HG03060 (cell line): ENCODE results near the gene TCF7.
"Not testable (repeated sequence)": the region's sequence is repeated elsewhere in the genome, so short reads cannot be mapped to it uniquely, and the experiment has no call there.

Source experiments
- ATAC-seq: cut with Tn5 transposase; IDR thresholded peaks from one replicate; pipeline ENCODE4 v1.9.1; 2021; ENCODE audit warnings: low read depth, moderate number of reproducible peaks; ENCODE audit not compliant: unreplicated experiment

TCF7 gene

DNA sequence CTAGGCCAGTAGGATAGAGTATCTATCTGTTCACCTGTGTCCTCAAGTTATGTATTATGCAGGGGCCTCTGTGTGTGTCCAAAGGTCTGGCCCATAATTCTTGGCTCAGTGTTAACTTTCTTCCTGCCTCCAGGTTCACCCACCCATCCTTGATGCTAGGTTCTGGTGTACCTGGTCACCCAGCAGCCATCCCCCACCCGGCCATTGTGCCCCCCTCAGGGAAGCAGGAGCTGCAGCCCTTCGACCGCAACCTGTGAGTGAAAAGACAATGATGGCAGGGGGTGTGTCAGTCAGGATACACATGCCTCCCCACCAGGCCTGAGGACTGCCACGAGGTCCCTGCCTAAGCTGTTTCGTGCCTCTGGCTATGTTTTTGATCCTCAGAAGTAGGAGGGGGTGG is 27.6 kb downstream of the TCF7 start:
- ATAC-seq, result no peak

DNA sequence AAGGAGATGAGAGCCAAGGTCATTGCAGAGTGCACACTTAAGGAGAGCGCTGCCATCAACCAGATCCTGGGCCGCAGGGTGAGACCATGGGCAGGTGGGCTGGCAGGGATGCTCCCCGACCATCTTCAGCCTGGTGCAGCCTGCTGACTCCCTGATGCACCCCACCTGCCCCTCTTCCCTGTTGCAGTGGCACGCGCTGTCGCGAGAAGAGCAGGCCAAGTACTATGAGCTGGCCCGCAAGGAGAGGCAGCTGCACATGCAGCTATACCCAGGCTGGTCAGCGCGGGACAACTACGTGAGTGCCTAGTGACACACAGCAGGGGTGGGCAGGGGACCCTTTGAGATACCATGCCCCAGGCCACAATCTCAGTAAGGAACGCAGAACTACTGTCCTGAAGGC is 28.3 kb downstream of the TCF7 start:
- no peak for ATAC-seq

DNA sequence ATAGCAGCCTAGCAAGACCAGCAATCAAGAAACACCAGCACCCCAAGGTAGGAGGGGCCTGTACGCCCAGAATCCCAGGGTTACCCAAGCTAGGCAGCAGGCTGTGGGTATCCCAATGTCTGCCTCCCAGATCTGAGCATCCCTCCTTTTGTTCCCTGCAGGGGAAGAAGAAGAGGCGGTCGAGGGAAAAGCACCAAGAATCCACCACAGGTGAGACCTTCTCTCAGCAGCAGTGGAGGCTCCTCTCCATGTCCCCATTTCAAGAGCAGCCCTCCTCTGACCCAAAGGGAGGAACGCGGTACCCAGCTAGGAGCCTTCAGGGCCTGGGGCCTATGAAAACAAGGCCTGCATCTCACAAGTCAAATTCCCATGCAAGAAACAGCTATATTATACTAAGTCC is 28.9 kb downstream of the TCF7 start:
- no peak for ATAC-seq

DNA sequence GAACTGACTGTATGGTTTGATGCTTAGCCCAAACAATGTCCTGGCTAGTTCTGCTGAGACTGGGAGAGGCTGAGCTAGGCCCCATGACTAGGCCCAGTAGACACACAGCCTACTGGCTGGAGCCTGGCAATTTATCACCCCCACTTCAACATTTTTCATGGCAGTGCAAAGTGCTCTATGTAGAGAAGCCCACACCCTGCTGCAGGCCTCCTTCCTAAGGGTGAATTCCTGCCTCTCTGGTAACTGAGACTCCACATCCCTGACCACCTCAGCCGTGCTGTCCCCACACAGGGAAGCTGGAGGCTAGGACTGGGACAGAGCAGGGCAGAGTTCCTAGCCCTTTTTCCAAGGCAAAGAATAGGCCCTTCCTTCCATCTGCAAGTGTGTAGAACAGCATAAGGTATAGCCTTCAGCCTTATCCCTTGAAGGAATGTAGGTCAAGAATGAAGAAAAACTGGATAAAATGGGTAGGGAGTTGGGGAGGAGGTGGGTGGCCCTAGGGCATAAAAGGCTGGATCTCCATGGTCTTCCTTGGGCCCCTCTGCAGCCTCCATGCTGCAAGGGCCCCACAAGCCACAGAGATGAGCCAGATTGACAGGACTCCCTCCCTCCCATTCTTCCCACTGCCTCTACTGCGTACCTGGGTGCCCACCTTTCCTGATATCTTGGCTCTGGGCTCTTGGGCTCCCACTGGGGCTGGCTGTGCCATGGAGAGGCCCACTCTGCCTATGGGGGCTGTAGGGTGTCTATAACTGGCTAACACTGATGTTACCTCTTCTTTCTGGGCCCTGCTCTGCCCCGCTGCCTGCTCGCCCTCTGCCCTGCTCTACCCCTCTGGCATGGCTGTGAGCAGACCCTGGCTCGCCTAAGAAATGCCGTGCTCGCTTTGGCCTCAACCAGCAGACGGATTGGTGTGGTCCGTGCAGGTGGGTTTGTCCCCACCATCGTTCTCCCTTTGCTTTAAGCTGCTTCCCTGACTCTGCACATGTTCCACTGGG is 29.8 kb downstream of the TCF7 start:
- ATAC-seq, result no peak

DNA sequence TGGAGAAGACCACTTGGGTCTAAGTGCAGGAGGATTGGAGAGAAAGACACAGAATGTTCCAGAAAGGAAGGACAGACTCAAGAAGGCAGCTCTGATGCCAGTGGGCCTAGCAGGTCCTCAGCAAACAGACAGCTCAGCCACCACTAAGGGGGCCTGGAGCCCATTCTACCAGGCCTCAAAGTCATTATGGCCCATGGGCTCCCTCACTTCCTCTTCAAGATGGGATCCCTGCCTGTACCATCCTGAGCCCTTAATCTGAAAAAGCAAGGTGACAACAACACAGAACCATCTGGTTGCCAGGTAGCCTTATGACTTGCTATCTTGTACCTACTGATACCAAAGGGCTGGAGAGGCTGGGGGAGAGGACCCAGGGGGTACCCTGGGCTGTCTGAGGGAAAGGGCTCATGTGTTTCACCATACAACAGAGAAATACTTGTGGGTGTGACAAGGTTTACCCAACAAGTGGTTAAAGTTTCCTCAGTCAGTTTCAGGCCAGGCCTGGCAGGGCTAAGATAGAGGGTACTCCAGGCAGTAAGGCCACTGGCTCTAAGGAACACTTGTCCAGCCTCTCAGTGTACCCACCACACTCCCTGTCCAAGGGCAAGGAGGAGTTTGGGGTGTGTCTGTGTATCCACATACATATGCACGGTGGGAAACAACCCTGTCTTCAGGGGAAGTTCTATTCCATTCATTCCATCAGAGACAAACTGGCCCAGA is 30.7 kb downstream of the TCF7 start:
- no peak for ATAC-seq

DNA sequence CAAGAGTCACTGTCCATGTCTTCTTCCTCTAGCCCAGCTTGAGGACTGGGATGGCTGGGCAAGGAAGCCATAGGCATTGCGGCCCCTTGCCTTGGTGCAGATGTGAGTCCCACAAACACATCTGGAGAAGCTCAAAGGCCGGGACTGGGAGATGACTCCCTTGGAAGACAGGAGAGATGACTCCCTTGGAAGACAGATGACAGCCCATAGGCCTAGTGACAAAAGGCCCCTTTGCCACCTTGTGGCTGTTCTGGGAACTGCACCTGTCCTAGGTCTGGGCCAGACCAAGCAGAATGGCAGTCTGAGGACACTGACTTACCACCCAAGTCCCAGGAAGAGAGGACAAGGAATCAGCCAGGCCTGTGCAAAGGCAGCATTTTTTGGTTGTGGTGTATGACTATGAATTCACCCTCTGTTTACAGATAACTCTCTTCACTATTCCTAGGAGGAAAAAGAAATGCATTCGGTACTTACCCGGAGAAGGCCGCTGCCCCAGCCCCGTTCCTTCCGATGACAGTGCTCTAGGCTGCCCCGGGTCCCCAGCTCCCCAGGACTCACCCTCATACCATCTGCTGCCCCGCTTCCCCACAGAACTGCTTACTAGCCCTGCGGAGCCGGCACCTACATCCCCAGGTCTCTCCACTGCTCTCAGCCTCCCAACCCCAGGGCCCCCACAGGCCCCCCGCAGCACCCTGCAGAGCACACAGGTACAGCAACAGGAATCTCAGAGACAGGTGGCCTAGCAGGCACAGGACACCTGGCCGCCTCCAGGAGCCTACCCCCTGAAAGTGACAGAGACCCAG is 31.5 kb downstream of the TCF7 start:
- no peak for ATAC-seq

DNA sequence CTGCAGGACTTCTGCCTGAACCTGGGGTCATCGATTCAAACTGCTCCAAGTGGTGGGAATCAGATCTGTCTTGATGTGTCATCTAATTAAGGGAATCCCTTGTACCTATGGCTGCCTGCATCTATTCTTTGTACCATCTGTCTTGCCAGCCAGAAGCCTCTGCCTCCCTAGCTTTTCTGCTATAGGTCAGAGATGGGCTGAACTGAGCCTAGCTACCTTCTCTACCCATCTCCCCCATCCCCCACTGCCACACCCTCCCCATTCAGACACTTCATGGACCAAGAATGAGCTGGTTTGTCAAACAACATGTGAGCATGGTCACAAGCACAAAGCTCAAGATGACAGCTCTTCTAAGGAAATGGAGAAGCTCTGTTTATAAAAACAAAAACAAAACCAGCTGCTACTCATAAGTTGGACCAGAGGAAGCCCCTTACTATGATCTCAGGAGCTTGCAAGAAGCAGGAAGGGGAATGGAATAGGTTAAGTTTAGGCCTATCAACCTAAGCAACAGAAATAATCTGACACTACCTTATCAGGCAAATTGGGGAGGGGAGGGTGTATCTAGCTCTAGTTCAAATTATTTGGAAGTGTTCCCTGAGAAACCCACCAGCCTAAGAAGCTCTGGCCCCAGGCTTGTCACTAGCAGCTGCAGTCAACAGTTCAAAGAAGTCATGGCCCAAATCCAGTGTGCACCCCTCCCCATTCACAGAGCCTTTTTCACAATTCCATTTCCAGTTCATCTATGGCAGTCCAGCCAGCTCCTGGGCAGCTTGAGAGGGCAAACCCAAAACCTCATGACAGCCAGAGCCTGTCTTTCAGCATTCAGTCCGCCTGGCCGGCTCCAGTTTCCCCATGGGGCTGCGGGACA is 32.4 kb downstream of the TCF7 start:
- no peak for ATAC-seq

DNA sequence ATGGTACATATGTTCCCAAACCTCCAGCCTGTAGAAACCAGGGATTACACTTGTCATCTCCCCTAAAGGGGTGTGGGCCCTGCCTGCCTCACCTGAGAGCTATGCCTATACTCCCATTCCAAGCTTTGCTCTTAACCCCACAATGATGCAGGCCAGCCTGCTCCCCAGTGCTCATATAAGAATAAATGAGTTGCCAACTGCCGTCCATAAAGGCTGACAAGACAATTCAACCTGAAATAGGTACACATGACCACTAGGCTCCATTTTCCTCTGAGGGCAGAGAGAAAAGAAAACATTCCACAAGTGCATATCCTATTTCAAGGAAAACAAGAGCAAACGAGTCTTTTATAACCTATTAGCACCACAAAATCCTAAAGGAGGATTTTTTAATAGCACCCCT is 33.8 kb downstream of the TCF7 start:
- ATAC-seq, result no peak

DNA sequence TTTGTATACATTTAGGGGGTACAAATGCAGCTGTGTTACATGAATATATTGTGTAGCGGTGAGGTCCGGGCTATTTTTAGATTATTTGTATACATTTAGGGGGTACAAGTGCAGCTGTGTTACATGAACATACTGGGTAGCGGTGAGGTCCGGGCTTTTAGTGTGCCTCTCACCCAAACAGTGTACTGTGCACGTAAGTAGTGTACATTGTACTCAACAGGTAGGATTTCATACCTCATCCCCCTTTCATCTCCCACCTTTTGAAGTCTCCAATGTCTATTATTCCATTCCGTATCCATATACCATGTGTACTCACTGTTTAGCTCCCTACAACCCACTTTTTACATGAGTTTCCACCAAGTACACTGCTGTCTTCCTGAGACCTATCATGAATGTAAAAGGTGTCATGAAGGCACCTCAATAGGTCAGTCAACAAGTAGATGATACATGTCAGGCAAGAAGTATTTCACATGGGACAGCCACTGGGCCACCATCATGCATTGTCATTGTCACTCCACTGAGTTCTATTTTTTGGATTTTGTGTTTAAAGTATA is 34.6 kb downstream of the TCF7 start:
- no peak for ATAC-seq

DNA sequence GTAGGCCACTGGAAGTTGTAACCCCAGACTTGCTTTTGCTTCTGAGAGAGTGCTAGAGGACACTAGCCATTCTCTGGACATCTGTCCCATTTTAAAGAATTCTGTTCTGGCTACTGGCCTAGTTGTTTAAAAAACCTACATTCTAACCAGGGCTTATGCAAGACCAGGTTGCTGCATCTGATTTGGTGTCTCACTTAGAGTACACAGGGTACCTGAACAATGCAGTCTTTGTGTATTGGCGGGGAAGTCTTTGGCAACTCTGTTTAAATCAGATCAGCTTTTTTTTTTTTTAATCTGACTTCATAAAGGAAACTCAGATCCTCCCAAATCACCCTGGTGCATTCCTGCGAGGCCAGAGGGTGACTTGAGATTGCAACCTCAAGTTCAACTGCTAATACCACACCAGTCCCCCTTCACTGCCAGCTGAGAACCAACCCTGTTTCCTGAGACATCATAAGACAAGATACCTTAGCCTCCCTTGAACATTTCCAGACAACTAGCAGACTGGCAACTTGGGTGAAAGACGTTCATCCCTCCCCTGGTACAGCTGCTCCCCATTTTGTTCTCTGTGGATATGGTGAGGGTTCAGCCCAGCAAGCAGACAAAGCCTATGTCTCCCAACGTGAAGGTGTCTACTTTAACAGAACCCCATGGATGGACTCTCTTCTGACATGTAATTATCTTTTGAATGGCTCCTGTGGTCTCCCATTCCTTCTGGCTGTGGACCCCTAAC is 35.3 kb downstream of the TCF7 start:
- ATAC-seq, result no peak

DNA sequence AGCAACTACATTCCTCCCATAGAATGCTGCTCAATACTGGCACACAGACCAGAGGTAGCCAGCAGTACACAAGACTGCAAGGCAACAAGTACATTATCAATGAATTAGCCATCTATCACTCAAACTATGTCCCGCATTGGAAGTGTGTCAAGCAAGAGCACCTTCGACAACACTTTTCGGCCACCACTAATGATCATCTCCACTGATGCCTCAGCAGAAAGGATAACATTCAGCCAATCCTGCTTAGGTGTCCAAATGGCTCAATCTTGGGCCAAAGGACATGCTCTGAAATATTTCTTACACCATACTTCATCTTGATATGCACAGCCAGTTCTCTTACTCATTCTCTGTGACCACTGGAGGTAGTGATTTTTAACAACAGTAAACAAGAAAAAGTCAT is 37.2 kb downstream of the TCF7 start:
- ATAC-seq, result no peak

DNA sequence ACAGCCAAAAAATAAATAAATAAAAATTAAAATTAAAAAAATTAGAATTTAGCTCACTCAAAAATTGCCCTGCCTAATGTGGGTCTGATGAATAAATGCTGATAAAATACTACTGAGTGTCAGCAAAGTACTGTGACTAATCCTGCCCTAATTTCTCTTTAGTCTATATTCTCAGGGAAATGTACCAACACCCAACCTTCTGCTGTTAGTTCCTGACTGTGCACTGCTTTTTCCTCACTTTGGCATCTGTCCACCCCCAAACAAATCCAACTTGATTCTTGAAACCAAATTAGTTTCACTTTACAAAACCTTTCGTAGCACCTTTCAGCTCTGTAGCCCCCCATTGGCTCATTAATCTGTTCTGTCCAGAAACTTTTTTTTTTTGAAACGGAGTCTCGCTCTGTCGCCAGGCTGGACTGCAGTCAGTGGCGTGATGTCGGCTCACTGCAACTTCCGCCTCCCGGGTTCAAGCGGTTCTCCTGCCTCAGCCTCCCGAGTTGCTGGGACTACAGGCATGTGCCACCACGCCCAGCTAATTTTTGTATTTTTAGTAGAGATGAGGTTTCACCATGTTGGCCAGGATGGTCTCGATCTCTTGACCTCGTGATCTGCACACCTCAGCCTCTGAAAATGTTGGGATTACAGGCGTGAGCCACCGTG is 37.8 kb downstream of the TCF7 start:
- ATAC-seq, result not testable (repeated sequence)

DNA sequence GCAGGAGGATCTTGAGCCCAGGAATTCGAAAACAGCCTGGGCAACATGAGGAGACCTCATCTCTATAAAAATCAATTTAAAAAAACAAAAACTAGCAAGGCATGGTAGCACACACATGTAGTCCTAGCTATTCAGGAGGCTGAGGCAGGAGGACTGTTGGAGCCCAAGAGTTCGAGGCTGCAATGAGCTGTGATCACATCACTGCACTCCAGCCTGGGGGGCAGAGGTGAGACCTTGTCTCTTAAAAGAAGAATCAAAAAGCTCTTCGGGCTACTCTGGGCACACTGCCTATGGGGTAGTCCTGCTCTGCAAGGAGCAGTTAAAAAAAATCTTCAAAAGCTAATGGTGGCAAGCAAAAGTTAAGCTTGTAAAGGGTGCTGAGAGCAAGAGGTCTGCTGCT is 38.8 kb downstream of the TCF7 start:
- no peak for ATAC-seq

DNA sequence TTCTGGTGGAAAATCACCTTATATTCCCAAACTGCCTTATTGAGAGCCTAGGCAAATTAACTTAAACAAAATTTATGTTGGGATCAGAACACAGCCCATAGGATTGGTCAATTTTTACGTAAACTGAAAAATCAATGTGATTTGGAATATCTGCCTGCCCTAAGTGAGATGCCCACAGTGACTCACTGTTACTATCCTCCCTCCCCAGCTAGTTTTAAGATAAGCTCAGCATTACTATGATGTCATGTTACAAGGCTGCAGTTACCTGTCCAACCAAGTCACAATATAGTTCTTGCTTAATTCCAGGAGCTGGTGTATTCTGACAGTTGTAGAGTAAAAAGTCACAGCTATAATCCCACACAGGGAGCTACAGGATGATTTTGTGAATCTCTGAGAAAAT is 39.2 kb downstream of the TCF7 start:
- ATAC-seq, result no peak

DNA sequence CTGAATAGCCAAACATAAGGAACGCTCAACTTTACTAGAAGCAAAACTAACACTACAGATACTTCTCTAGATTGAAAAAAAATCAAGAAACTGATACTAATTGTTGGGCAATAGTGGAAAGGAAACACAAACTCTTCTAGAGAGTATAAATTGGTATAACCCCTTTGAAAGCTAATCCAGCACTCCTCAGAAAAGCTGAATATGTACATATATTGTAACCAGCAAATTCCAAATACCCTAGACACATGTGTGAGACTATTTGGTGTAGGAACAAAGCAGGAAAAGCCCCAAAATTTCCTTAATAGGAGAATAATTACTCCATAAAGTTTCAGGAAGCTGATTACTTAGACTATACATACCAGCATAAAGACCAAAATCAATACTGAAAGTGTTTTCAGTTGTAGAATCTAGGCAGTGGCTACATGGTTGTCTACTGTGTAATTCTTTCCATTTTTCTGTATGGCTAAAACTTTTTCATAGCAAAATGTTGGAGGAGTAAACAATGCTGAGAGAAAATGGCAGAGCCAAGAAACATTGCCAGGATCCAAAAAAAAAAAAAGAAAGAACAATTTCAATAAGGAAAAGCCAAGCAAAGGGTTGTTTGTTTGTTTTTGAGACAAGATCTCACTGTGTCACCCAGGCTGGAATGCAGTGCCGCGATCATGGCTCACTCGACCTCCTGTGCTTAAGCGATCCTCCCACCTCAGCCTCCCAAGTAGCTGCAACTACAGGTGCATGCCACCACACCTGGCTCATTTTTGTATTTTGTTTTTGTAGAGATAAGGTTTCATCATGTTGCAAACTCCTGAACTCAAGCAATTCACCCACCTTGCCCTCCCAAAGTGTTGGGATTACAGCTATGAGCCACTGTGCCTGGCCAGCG is 47.3 kb downstream of the TCF7 start:
- ATAC-seq, result no peak

DNA sequence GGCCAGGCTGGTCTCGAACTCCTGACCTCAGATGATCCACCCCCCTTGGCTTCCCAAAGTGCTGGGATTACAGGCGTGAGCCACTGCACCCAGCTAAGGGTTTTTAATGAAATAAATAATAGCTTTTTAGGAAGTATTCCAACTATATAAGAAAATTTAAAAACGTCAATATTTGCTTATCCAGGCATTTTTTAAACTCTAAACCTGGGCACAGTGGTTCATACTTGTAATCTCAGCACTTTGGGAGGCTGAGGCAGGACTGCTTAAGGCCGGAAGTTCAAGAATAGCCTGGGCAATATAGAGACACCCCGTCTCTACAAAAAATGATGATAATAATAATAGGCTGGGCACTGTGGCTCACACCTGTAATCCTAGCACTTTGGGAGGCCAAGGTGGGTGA is 48.1 kb downstream of the TCF7 start:
- no peak for ATAC-seq

DNA sequence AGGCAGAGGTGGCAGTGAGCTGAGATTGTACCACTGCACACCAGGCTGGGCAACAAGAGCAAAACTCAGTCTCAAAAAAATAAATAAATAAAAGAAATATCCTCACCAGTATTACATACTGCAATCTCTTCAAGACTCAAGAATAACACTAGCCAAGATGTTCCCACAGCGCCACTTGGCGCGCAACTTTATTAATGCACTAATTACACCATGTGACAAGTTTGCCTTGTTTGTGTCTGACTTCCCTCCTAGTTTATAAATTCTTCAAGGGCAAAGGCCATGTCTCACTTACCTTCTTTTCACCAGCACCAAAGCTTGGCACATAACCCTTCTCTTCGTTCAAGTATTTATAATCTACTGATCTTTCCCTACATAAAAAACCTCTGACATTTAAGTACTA is 57.5 kb downstream of the TCF7 start:
- no peak for ATAC-seq
